PC-3 (cell line): ENCODE measurements around the gene NBAS. TPM values are rescaled to one million over a fixed set of nuclear protein-coding genes. Genes with fewer than 3 reads are reported as not detected.

Experiments
- ATAC-seq: fragments of 200-7000 bp; cut with Tn5 transposase; 2 replicates; pipeline ENCODE4 v1.9.1; 2020; ENCODE audit warnings: mild to moderate bottlenecking, moderate library complexity
- BruUV-seq: library from RNA; stranded (reverse); fragments of 400-500 nt; replicated peaks from 2 replicates; lab custom pipeline; 2021; lab: Mats Ljungman, UMichigan
- CTCF ChIA-PET: fragments of 300-600 bp; sonication (Branson Sonifier 250); formaldehyde crosslinking; loops from one replicate; lab custom pipeline; 2022; ENCODE audit warnings: antibody characterized with exemption; lab: Charles Lee
- POLR2A ChIA-PET: fragments of 300-600 bp; sonication (Branson Sonifier 250); formaldehyde crosslinking; loops from one replicate; lab custom pipeline; 2022; ENCODE audit warnings: antibody characterized with exemption; ENCODE audit not compliant: unreplicated experiment; lab: Charles Lee
- DNase-seq: peaks from one replicate; pipeline ENCODE4 v3.0.0-alpha.2; 2015
- H2AFZ ChIP-seq: fragments of 300-600 bp; sonication (generic); 2 replicates; pipeline ENCODE4 v1.6.0; 2016; ENCODE audit warnings: antibody characterized with exemption, low read length
- H3F3A ChIP-seq: fragments of 300-600 bp; sonication (generic); one replicate; pipeline ENCODE4 v1.6.0; 2017; ENCODE audit warnings: antibody characterized with exemption, low read length, control low read depth, mild to moderate bottlenecking; ENCODE audit not compliant: unreplicated experiment
- H3K27ac ChIP-seq: fragments of 300-600 bp; sonication (generic); 2 replicates; pipeline ENCODE4 v1.5.1; 2016; ENCODE audit warnings: mild to moderate bottlenecking, low read length
- H3K27me3 ChIP-seq: fragments of 300-600 bp; sonication (generic); 2 replicates; pipeline ENCODE4 v1.6.1; 2016; ENCODE audit warnings: low read length, mixed read lengths
- H3K36me3 ChIP-seq: fragments of 300-600 bp; sonication (generic); 2 replicates; pipeline ENCODE4 v1.6.1; 2016; ENCODE audit warnings: low read depth, mixed run types, low read length, mixed read lengths
- H3K4me1 ChIP-seq: fragments of 300-600 bp; sonication (generic); 2 replicates; pipeline ENCODE4 v1.5.1; 2016; ENCODE audit warnings: low read length; ENCODE audit not compliant: insufficient read depth
- H3K4me2 ChIP-seq: fragments of 300-600 bp; sonication (generic); 2 replicates; pipeline ENCODE4 v1.6.0; 2016; ENCODE audit warnings: low read length
- H3K4me3 ChIP-seq: fragments of 300-600 bp; sonication (generic); 2 replicates; pipeline ENCODE4 v1.5.1; 2016; ENCODE audit warnings: mild to moderate bottlenecking, low read length, mixed read lengths
- H3K79me2 ChIP-seq: fragments of 300-600 bp; sonication (generic); 2 replicates; pipeline ENCODE4 v1.6.1; 2017; ENCODE audit warnings: low read length, mixed read lengths
- H3K9ac ChIP-seq: fragments of 300-600 bp; sonication (generic); 2 replicates; pipeline ENCODE4 v1.6.0; 2016; ENCODE audit warnings: mild to moderate bottlenecking, low read length
- H3K9me2 ChIP-seq: fragments of 300-600 bp; sonication (generic); replicated peaks from 2 replicates; pipeline ENCODE4 v1.6.1; 2016; ENCODE audit warnings: mixed run types, low read length, mixed read lengths
- H3K9me3 ChIP-seq: fragments of 300-600 bp; sonication (generic); 2 replicates; pipeline ENCODE4 v1.6.1; 2016; ENCODE audit warnings: low read length, mixed read lengths
- H4K20me1 ChIP-seq: fragments of 300-600 bp; sonication (generic); 2 replicates; pipeline ENCODE4 v1.6.1; 2016; ENCODE audit warnings: low read length, mixed read lengths
- EZH2 ChIP-seq: fragments of 300-600 bp; sonication (generic); IDR thresholded peaks from one replicate; pipeline ENCODE4 v1.6.1; 2017; ENCODE audit warnings: antibody characterized with exemption, mild to moderate bottlenecking, low read length; ENCODE audit not compliant: unreplicated experiment
- EZH2phosphoT487 ChIP-seq: fragments of 300-600 bp; sonication (generic); IDR thresholded peaks from 2 replicates; pipeline ENCODE4 v1.6.1; 2018; ENCODE audit warnings: mild to moderate bottlenecking, antibody characterized with exemption, low read length, borderline replicate concordance
- intact Hi-C: fragments of 100-400 bp; cut with micrococcal nuclease; formaldehyde crosslinking; loops from 2 replicates; pipeline ENCODE4 v1.9.0; 2023
- total RNA-seq: library from RNA; depleted of rRNA; stranded (reverse); fragments of >200 nt; gene quantifications from 2 replicates; pipeline ENCODE4 v1.2.3, GENCODE V29; 2014
- TF ChIP-seq, protein P1 (sequence below): fragments of 300-600 bp; sonication (generic); conservative IDR thresholded peaks from 2 replicates; pipeline ENCODE4 v1.5.1; 2017; ENCODE audit warnings: antibody characterized with exemption, low read depth, mild to moderate bottlenecking, low read length

NBAS gene
- total RNA-seq, 1 experiment from 2014 or later: 37.2 TPM

DNA sequence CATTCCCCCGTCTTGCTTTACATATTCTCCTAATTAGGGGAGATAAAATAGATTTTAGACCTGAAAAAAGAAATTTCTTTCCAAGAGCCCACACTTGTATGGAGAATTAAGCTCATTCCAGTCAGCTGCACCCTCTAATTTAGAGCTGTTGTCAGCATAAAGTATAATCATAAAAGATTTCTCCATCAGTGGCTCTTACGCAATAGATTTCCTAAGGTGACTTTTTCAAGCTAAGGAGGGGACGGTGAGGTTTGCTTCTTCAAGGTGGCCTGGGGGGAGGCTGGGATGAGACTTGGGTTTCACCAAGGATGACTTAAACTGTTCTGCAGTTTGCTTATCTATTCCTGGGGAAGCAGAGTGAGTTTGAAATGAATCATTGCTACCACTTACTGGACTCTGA lies 426.2 kb downstream of the NBAS start:
- no peaks in the 10 kb centered on the region for H3K4me1 ChIP-seq
- ATAC-seq (no peak), DNase-seq (peak; percentile 25)
- H3K4me2 ChIP-seq: no peak overlapping the region
- TF ChIP-seq EZH2: no peak
- TF ChIP-seq, protein P1, sequence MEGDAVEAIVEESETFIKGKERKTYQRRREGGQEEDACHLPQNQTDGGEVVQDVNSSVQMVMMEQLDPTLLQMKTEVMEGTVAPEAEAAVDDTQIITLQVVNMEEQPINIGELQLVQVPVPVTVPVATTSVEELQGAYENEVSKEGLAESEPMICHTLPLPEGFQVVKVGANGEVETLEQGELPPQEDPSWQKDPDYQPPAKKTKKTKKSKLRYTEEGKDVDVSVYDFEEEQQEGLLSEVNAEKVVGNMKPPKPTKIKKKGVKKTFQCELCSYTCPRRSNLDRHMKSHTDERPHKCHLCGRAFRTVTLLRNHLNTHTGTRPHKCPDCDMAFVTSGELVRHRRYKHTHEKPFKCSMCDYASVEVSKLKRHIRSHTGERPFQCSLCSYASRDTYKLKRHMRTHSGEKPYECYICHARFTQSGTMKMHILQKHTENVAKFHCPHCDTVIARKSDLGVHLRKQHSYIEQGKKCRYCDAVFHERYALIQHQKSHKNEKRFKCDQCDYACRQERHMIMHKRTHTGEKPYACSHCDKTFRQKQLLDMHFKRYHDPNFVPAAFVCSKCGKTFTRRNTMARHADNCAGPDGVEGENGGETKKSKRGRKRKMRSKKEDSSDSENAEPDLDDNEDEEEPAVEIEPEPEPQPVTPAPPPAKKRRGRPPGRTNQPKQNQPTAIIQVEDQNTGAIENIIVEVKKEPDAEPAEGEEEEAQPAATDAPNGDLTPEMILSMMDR: no peak
- TF ChIP-seq EZH2phosphoT487: no peak
- H3K79me2 ChIP-seq: no peaks in the 10 kb centered on the region
- H4K20me1 ChIP-seq: no peaks in the 10 kb centered on the region
- H3K9ac ChIP-seq: no peak overlapping the region
- intact Hi-C loops: no loop called here
- H3K36me3 ChIP-seq: no peaks in the 10 kb centered on the region
- ChIA-PET CTCF (no interaction called here), POLR2A (no interaction called here)
- H3K4me3 ChIP-seq: no peak overlapping the region
- no peak overlapping the region for H3K27ac ChIP-seq
- no TSS peak for BruUV-seq
- no peak overlapping the region for H2AFZ ChIP-seq
- no peaks in the 10 kb centered on the region for H3K9me2 ChIP-seq
- no peaks in the 10 kb centered on the region for H3K9me3 ChIP-seq
- H3F3A ChIP-seq: no peaks in the 10 kb centered on the region
- no peaks in the 10 kb centered on the region for H3K27me3 ChIP-seq

- BruUV-seq: no TSS peak
- no peak for DNase-seq
- Histone ChIP-seq H3K4me2 (no peak overlapping the region), H3K27ac (no peak overlapping the region), H4K20me1 (no peaks in the 10 kb centered on the region), H3K9ac (no peak overlapping the region), H3K36me3 (no peaks in the 10 kb centered on the region), H3F3A (no peaks in the 10 kb centered on the region), H3K4me3 (no peak overlapping the region), H3K9me3 (no peaks in the 10 kb centered on the region), H3K79me2 (no peaks in the 10 kb centered on the region), H3K27me3 (no peaks in the 10 kb centered on the region), H3K9me2 (no peaks in the 10 kb centered on the region), H2AFZ (no peak overlapping the region), H3K4me1 (no peaks in the 10 kb centered on the region)
- no peak for ATAC-seq
- intact Hi-C loops: no loop called here
- no peak for TF ChIP-seq EZH2
- TF ChIP-seq EZH2phosphoT487: no peak
- TF ChIP-seq, protein P1: no peak
- ChIA-PET POLR2A (no interaction called here), CTCF (no interaction called here)
Measured at GRCh38 chr2:15133461-15133860, 427.7 kb downstream of the NBAS start.

- no peak overlapping the region for H3K4me3 ChIP-seq
- BruUV-seq: no TSS peak
- DNase-seq: no peak
- H3K27ac ChIP-seq: no peak overlapping the region
- no peaks in the 10 kb centered on the region for H3K36me3 ChIP-seq
- CTCF ChIA-PET: no interaction called here
- H3F3A ChIP-seq: no peaks in the 10 kb centered on the region
- TF ChIP-seq, protein P1: no peak
- no peak for TF ChIP-seq EZH2phosphoT487
- no peak for TF ChIP-seq EZH2
- intact Hi-C loops: no loop called here
- no peak overlapping the region for H3K4me2 ChIP-seq
- H3K9ac ChIP-seq: no peak overlapping the region
- ATAC-seq: no peak
- POLR2A ChIA-PET: no interaction called here
- no peaks in the 10 kb centered on the region for H3K9me2 ChIP-seq
- no peaks in the 10 kb centered on the region for H4K20me1 ChIP-seq
- H3K9me3 ChIP-seq: no peaks in the 10 kb centered on the region
- H2AFZ ChIP-seq: no peak overlapping the region
- no peaks in the 10 kb centered on the region for H3K4me1 ChIP-seq
- no peaks in the 10 kb centered on the region for H3K27me3 ChIP-seq
- H3K79me2 ChIP-seq: no peaks in the 10 kb centered on the region
Measured at GRCh38 chr2:15128846-15129245, 432.3 kb downstream of the NBAS start.
